H1 (cell line): ENCODE measurements around the gene SDHAF2. TPM values are rescaled to one million over a fixed set of nuclear protein-coding genes. Genes with fewer than 3 reads are reported as not detected.

ENCODE experiments used
- CTCF ChIA-PET: fragments of 300-600 bp; sonication (Branson Sonifier 250); formaldehyde crosslinking; loops from one replicate; lab custom pipeline; 2021; ENCODE audit not compliant: partially characterized antibody; lab: Charles Lee
- POLR2A ChIA-PET: fragments of 300-600 bp; sonication (Branson Sonifier 250); formaldehyde crosslinking; loops from one replicate; lab custom pipeline; 2021; ENCODE audit warnings: inconsistent platforms; ENCODE audit not compliant: partially characterized antibody; lab: Charles Lee
- DNase-seq, 2 experiments: peaks; one replicate each; pipeline versions ENCODE4 v3.0.0 to v3.0.0-alpha.2; 2010 to 2022; ENCODE audit warnings: low spot score in 2 of 2, low read depth in 1 of 2, mixed read lengths in 1 of 2
- FAIRE-seq: peaks from 2 replicates; lab custom pipeline; 2011; peaks lifted over from hg19 to GRCh38; lab: Jason Lieb, UNC
- H2AFZ ChIP-seq: 2 replicates; pipeline ENCODE4 v1.8.1; 2012; ENCODE audit warnings: low read length, inconsistent platforms
- H2AK5ac ChIP-seq: 2 replicates; pipeline ENCODE4 v1.6.1; 2013; ENCODE audit warnings: low read depth, low read length
- H2BK120ac ChIP-seq: replicated peaks from 2 replicates; pipeline ENCODE3; 2013; ENCODE audit warnings: low read depth, low read length, inconsistent platforms
- H2BK12ac ChIP-seq: 2 replicates; pipeline ENCODE4 v1.6.1; 2013; ENCODE audit warnings: low read depth, low read length
- H2BK15ac ChIP-seq: 2 replicates; pipeline ENCODE4 v1.6.1; 2013; ENCODE audit warnings: low read length
- H2BK20ac ChIP-seq: 2 replicates; pipeline ENCODE4 v1.6.1; 2013; ENCODE audit warnings: low read length
- H2BK5ac ChIP-seq: 2 replicates; pipeline ENCODE4 v1.6.1; 2013; ENCODE audit warnings: low read depth, low read length
- H3K14ac ChIP-seq: 2 replicates; pipeline ENCODE4 v1.6.1; 2013; ENCODE audit warnings: inconsistent platforms; ENCODE audit not compliant: insufficient read length
- H3K18ac ChIP-seq: 2 replicates; pipeline ENCODE4 v1.6.1; 2013; ENCODE audit warnings: low read length; ENCODE audit errors: extremely low read depth
- H3K23ac ChIP-seq: 2 replicates; pipeline ENCODE4 v1.6.1; 2013; ENCODE audit warnings: inconsistent platforms; ENCODE audit not compliant: insufficient read length
- H3K23me2 ChIP-seq: 2 replicates; pipeline ENCODE4 v1.6.1; 2013; ENCODE audit warnings: low read depth, low read length
- H3K27ac ChIP-seq: 2 replicates; pipeline ENCODE4 v1.6.1; 2011; ENCODE audit warnings: low read depth, low read length, inconsistent platforms
- H3K27me3 ChIP-seq, 4 experiments: replicated peaks in 1 of 4; 1 replicate in 1 of 4; 2 replicates in 3 of 4; pipeline versions ENCODE4 v1.6.1 to v1.8.1; 2011 to 2013; ENCODE audit warnings: low read length in 3 of 4, mild to moderate bottlenecking in 3 of 4, inconsistent platforms in 2 of 4, mixed read lengths in 2 of 4, moderate library complexity in 1 of 4; ENCODE audit not compliant: control insufficient read depth in 3 of 4, insufficient read depth in 3 of 4; ENCODE audit errors: extremely low read depth in 1 of 4
- H3K36me3 ChIP-seq, 4 experiments: 2 replicates each; pipeline versions ENCODE4 v1.6.1 to v1.8.1; 2011 to 2013; ENCODE audit warnings: mild to moderate bottlenecking in 4 of 4, low read length in 3 of 4, moderate library complexity in 2 of 4, control low read depth in 1 of 4, inconsistent platforms in 1 of 4; ENCODE audit not compliant: insufficient read depth in 4 of 4, control insufficient read depth in 2 of 4
- H3K4ac ChIP-seq: replicated peaks from 2 replicates; pipeline ENCODE3; 2013; ENCODE audit warnings: low read length, low read depth, mixed read lengths, inconsistent platforms; ENCODE audit not compliant: insufficient read length
- H3K4me1 ChIP-seq, 4 experiments: replicated peaks in 1 of 4; 1 replicate in 1 of 4; 2 replicates in 3 of 4; pipeline versions ENCODE4 v1.6.1 to v1.8.1; 2011 to 2013; ENCODE audit warnings: low read length in 3 of 4, inconsistent platforms in 2 of 4, mixed read lengths in 1 of 4; ENCODE audit not compliant: insufficient read depth in 4 of 4, control insufficient read depth in 3 of 4
- H3K4me2 ChIP-seq, 2 experiments: 2 replicates each; pipeline versions ENCODE4 v1.6.1 to v1.8.1; 2011 to 2013; ENCODE audit warnings: low read depth in 2 of 2, low read length in 2 of 2, control low read depth in 1 of 2, inconsistent platforms in 1 of 2, mild to moderate bottlenecking in 1 of 2; ENCODE audit not compliant: insufficient read depth in 1 of 2
- H3K4me3 ChIP-seq, 4 experiments: fragments of 200-600, 300-600 bp in 1 of 4; sonication (generic), shearing (Covaris generic), sonication (Bioruptor Twin) in 1 of 4; 2 replicates each; pipeline versions ENCODE4 v1.5.1 to v1.8.1; 2011 to 2016; ENCODE audit warnings: low read length in 4 of 4, low read depth in 3 of 4, control low read depth in 2 of 4, inconsistent platforms in 2 of 4, mild to moderate bottlenecking in 2 of 4, mixed read lengths in 1 of 4, moderate library complexity in 1 of 4; ENCODE audit not compliant: insufficient read depth in 2 of 4; ENCODE audit errors: extremely low read depth in 1 of 4
- H3K56ac ChIP-seq: replicated peaks from 2 replicates; pipeline ENCODE3; 2013; ENCODE audit warnings: low read depth, mild to moderate bottlenecking, mixed read lengths, low read length, inconsistent platforms; ENCODE audit not compliant: insufficient read length
- H3K79me1 ChIP-seq: 2 replicates; pipeline ENCODE4 v1.6.1; 2013; ENCODE audit warnings: low read depth, low read length, control low read depth
- H3K79me2 ChIP-seq, 2 experiments: 2 replicates each; pipeline versions ENCODE4 v1.6.1 to v1.8.1; 2012 to 2013; ENCODE audit warnings: low read length in 2 of 2, mild to moderate bottlenecking in 2 of 2, inconsistent platforms in 1 of 2; ENCODE audit not compliant: insufficient read depth in 2 of 2, control insufficient read depth in 1 of 2
- H3K9ac ChIP-seq, 4 experiments: replicated peaks in 1 of 4; 1 replicate in 1 of 4; 2 replicates in 3 of 4; pipeline versions ENCODE4 v1.6.1 to v1.8.1; 2011 to 2013; ENCODE audit warnings: low read depth in 3 of 4, low read length in 3 of 4, control low read depth in 2 of 4, mild to moderate bottlenecking in 2 of 4, moderate library complexity in 2 of 4, inconsistent platforms in 1 of 4; ENCODE audit errors: extremely low read depth in 1 of 4
- H3K9me3 ChIP-seq, 2 experiments: 2 replicates each; pipeline versions ENCODE4 v1.6.1 to v1.8.1; 2012 to 2013; ENCODE audit warnings: mild to moderate bottlenecking in 2 of 2, moderate library complexity in 2 of 2, control low read depth in 1 of 2, inconsistent platforms in 1 of 2, low read depth in 1 of 2, low read length in 1 of 2, mixed read lengths in 1 of 2; ENCODE audit not compliant: insufficient read depth in 2 of 2
- H4K20me1 ChIP-seq, 2 experiments: replicated peaks in 1 of 2; 2 replicates each; pipeline versions ENCODE3 to v1.8.1; 2011 to 2013; ENCODE audit warnings: inconsistent platforms in 2 of 2, low read length in 2 of 2, mild to moderate bottlenecking in 1 of 2; ENCODE audit not compliant: insufficient read depth in 2 of 2, control insufficient read depth in 1 of 2
- H4K5ac ChIP-seq: 2 replicates; pipeline ENCODE4 v1.6.1; 2013; ENCODE audit warnings: low read length, low read depth, mixed read lengths, inconsistent platforms; ENCODE audit not compliant: insufficient read length
- H4K8ac ChIP-seq: 2 replicates; pipeline ENCODE4 v1.8.0; 2013; ENCODE audit warnings: mild to moderate bottlenecking, moderate library complexity, low read length, inconsistent platforms; ENCODE audit not compliant: insufficient read depth; ENCODE audit errors: extremely low read depth
- H4K91ac ChIP-seq: replicated peaks from 2 replicates; pipeline ENCODE3; 2013; ENCODE audit warnings: low read length, mixed read lengths, inconsistent platforms; ENCODE audit not compliant: insufficient read length
- ATF3 ChIP-seq: IDR thresholded peaks from 2 replicates; pipeline ENCODE4 v1.6.1; 2011; ENCODE audit warnings: low read depth, mild to moderate bottlenecking, low read length; ENCODE audit not compliant: insufficient read depth
- JUND ChIP-seq: IDR thresholded peaks from 2 replicates; pipeline ENCODE4 v1.6.1; 2011; ENCODE audit warnings: mild to moderate bottlenecking, improper control_type of control experiment, low read length
- SIX5 ChIP-seq: IDR thresholded peaks from 2 replicates; pipeline ENCODE4 v1.6.1; 2011; ENCODE audit warnings: mild to moderate bottlenecking, low read depth, low read length
- SP2 ChIP-seq: IDR thresholded peaks from 2 replicates; pipeline ENCODE4 v1.6.1; 2012; ENCODE audit warnings: mild to moderate bottlenecking, low read length, inconsistent platforms
- WGBS, 2 experiments: shearing (Covaris generic) in 1 of 2; methylation state at CpG; one replicate each; pipeline versions ENCODE4 v1.1.6 to v1.1.7; 2013 to 2015; ENCODE audit warnings: low lambda C conversion rate in 2 of 2, mixed read lengths in 2 of 2, inconsistent platforms in 1 of 2, low coverage in 1 of 2, missing lambda C conversion rate in 1 of 2; ENCODE audit not compliant: insufficient replicate concordance in 2 of 2, insufficient coverage in 1 of 2, insufficient read length in 1 of 2; ENCODE audit errors: extremely low coverage in 1 of 2, missing lambda C conversion rate in 1 of 2; 5-methylcytosine and 5-hydroxymethylcytosine counted together
- polyA plus RNA-seq, 7 experiments: library from polyadenylated mRNA; depleted of rRNA in 3 of 7; stranded (reverse) in 5 of 7; unstranded in 2 of 7; fragments of >200 nt in 5 of 7; fragments of 200-250 nt in 2 of 7; gene quantifications; 1 replicate in 5 of 7; 2 replicates in 1 of 7; 4 replicates in 1 of 7; pipeline versions ENCODE4 v1.2.1 to v1.2.3, GENCODE V29; 2011 to 2013; ENCODE audit warnings: missing spikeins in 2 of 7, mixed read lengths in 2 of 7
- total RNA-seq: library from RNA; stranded (reverse); fragmentation: NEBNext Ultra II Directional; extraction: Animal tissue kit (Norgen Biotek cat#: 25700); gene quantifications from 2 replicates; pipeline ENCODE4 v1.2.1, GENCODE V29; 2021

The SDHAF2 gene
- total and polyA plus RNA-seq, 2 of the 8 experiments (the other 6 are each of a cell fraction or from before 2014, with no cell fraction given) = 41.0 to 114 TPM

- H2BK20ac ChIP-seq = no peak overlapping the region
- no peak overlapping the region for H3K27ac ChIP-seq
- H3K23ac ChIP-seq = no peak overlapping the region
- H3K9ac ChIP-seq = no peak overlapping the region
- H2AK5ac ChIP-seq = no peak overlapping the region
- H2BK12ac ChIP-seq = no peak overlapping the region
- H3K4me2 ChIP-seq = no peak overlapping the region
- no peak overlapping the region for H2BK15ac ChIP-seq
- no peak overlapping the region for H2BK5ac ChIP-seq
- H3K9me3 ChIP-seq = no peaks in the 10 kb centered on the region
- H3K23me2 ChIP-seq = no peaks in the 10 kb centered on the region
- no peak overlapping the region for H3K18ac ChIP-seq
- no peak overlapping the region for H3K4me3 ChIP-seq
- 94% methylated on average over 3 of the region's 3 CpGs; no CpG with 5 or more reads in 1 of the 2 experiments for WGBS, 2 experiments
- H2BK120ac ChIP-seq = no peak overlapping the region
- H3K36me3 ChIP-seq = 0 out of 8 replicates have a peak, but pooled peaks cover 0 to 4% (median 0%) of the 10 kb centered on the region in 4 experiments
- H3K79me2 ChIP-seq = no peaks in the 10 kb centered on the region
- no peak overlapping the region for H4K8ac ChIP-seq
- peaks cover 0 to 2% of the 10 kb centered on the region in 2 experiments for H4K20me1 ChIP-seq
- no peak overlapping the region for H4K5ac ChIP-seq
- H3K4ac ChIP-seq = no peak overlapping the region
- no peak overlapping the region for H4K91ac ChIP-seq
- DNase-seq (no peak), FAIRE-seq (no peak)
- ChIA-PET CTCF (interaction anchor here (0.9 to 57.8 kb wide), 12 partner anchors 9 to 162 kb away, joined by 3 to 2106 read pairs (median 6); partner anchors contain the start of gene LRRC10B), POLR2A (interaction anchor here (1.4 to 1.9 kb wide), 2 partner anchors 44 to 67 kb away, joined by 3 to 5 read pairs; no protein-coding TSS in a partner anchor)
- TF ChIP-seq SP2 (no peak), JUND (no peak), ATF3 (no peak), SIX5 (no peak)
- peaks cover 0 to 4% (median 0%) of the 10 kb centered on the region in 4 experiments; a peak in 1 of 7 replicates for H3K4me1 ChIP-seq
- H3K14ac ChIP-seq = no peak overlapping the region
- no peak overlapping the region for H2AFZ ChIP-seq
- H3K27me3 ChIP-seq = no peaks in the 10 kb centered on the region
- H3K79me1 ChIP-seq = no peaks in the 10 kb centered on the region
- no peak overlapping the region for H3K56ac ChIP-seq
Measured at GRCh38 chr11:61473370-61474012, 43.6 kb downstream of the SDHAF2 start.
